Measurements from ENCODE around the gene UQCC2. TPM values are rescaled to one million over a fixed set of nuclear protein-coding genes. Genes with fewer than 3 reads are reported as not detected.
A peak's percentile ranks its signal among the peaks of the same experiment; 100 is the strongest.

UQCC2 gene
- total RNA-seq, 1 donor from 2014 or later = 68.9 TPM

- H3K4me1 Mint-ChIP-seq (ENCODE audit: unreplicated experiment) = peaks cover 49% of the 10 kb centered on the region
Measured at GRCh38 chr6:33698494-33698893, 13.0 kb downstream of the UQCC2 start.

GRCh38 chr6:33697845-33698244, 13.7 kb downstream of the UQCC2 start:
- H3K27me3 Mint-ChIP-seq (ENCODE audit: unreplicated experiment) = no peaks in the 10 kb centered on the region
- H3K36me3 Mint-ChIP-seq (ENCODE audit: unreplicated experiment) = peaks cover 12% of the 10 kb centered on the region
- no peak for TF ChIP-seq CTCF (IDR thresholded peaks at IDR 0.05)
- H3K27ac Mint-ChIP-seq (ENCODE audit: unreplicated experiment) = peak overlapping the region; percentile 85
- no peak overlapping the region for H3K4me3 Mint-ChIP-seq (ENCODE audit: unreplicated experiment)
- no peaks in the 10 kb centered on the region for H3K9me3 Mint-ChIP-seq (ENCODE audit: unreplicated experiment)
- peaks cover 55% of the 10 kb centered on the region for H3K4me1 Mint-ChIP-seq (ENCODE audit: unreplicated experiment)
- no peak for DNase-seq (ENCODE audit: extremely low spot score, unreplicated experiment)

More at GRCh38 chr6:33698494-33698893, 13.0 kb downstream of the UQCC2 start:
- no peak for DNase-seq (ENCODE audit: extremely low spot score, unreplicated experiment)
- Mint-ChIP-seq H3K27me3 (ENCODE audit: unreplicated experiment) (no peaks in the 10 kb centered on the region), H3K4me3 (ENCODE audit: unreplicated experiment) (no peak overlapping the region), H3K27ac (ENCODE audit: unreplicated experiment) (no peak overlapping the region), H3K9me3 (ENCODE audit: unreplicated experiment) (no peaks in the 10 kb centered on the region), H3K36me3 (ENCODE audit: unreplicated experiment) (peaks cover 12% of the 10 kb centered on the region)
- TF ChIP-seq CTCF (IDR thresholded peaks at IDR 0.05) = no peak

GRCh38 chr6:33696548-33697518, 14.7 kb downstream of the UQCC2 start:
- DNase-seq (ENCODE audit: extremely low spot score, unreplicated experiment) = no peak
- no peaks in the 10 kb centered on the region for H3K27me3 Mint-ChIP-seq (ENCODE audit: unreplicated experiment)
- peaks cover 58% of the 10 kb centered on the region for H3K4me1 Mint-ChIP-seq (ENCODE audit: unreplicated experiment)
- H3K27ac Mint-ChIP-seq (ENCODE audit: unreplicated experiment) = peak overlapping the region; percentile 85
- no peak for TF ChIP-seq CTCF (IDR thresholded peaks at IDR 0.05)
- H3K9me3 Mint-ChIP-seq (ENCODE audit: unreplicated experiment) = no peaks in the 10 kb centered on the region
- H3K4me3 Mint-ChIP-seq (ENCODE audit: unreplicated experiment) = peak overlapping the region; percentile 5
- peaks cover 12% of the 10 kb centered on the region for H3K36me3 Mint-ChIP-seq (ENCODE audit: unreplicated experiment)

- no peaks in the 10 kb centered on the region for H3K27me3 Mint-ChIP-seq (ENCODE audit: unreplicated experiment)
- DNase-seq (ENCODE audit: extremely low spot score, unreplicated experiment) = no peak
- peak overlapping the region; percentile 85 for H3K27ac Mint-ChIP-seq (ENCODE audit: unreplicated experiment)
- peaks cover 62% of the 10 kb centered on the region for H3K4me1 Mint-ChIP-seq (ENCODE audit: unreplicated experiment)
- H3K9me3 Mint-ChIP-seq (ENCODE audit: unreplicated experiment) = no peaks in the 10 kb centered on the region
- H3K36me3 Mint-ChIP-seq (ENCODE audit: unreplicated experiment) = peaks cover 14% of the 10 kb centered on the region
- H3K4me3 Mint-ChIP-seq (ENCODE audit: unreplicated experiment) = no peak overlapping the region
- no peak for TF ChIP-seq CTCF (IDR thresholded peaks at IDR 0.05)
Measured at GRCh38 chr6:33696076-33696475, 15.4 kb downstream of the UQCC2 start.

- Mint-ChIP-seq H3K36me3 (ENCODE audit: unreplicated experiment) (peaks cover 17% of the 10 kb centered on the region), H3K4me1 (ENCODE audit: unreplicated experiment) (peaks cover 62% of the 10 kb centered on the region), H3K27me3 (ENCODE audit: unreplicated experiment) (no peaks in the 10 kb centered on the region), H3K4me3 (ENCODE audit: unreplicated experiment) (no peak overlapping the region), H3K27ac (ENCODE audit: unreplicated experiment) (no peak overlapping the region), H3K9me3 (ENCODE audit: unreplicated experiment) (no peaks in the 10 kb centered on the region)
- DNase-seq (ENCODE audit: extremely low spot score, unreplicated experiment) = no peak
- TF ChIP-seq CTCF (IDR thresholded peaks at IDR 0.05) = no peak
Measured at GRCh38 chr6:33695451-33695887, 16.0 kb downstream of the UQCC2 start.
